Measurements from ENCODE around the gene DDX24. TPM values are rescaled to one million over a fixed set of nuclear protein-coding genes. Genes with fewer than 3 reads are reported as not detected.

Gene DDX24
- total RNA-seq, 2 donors from 2014 or later: 131 to 137 TPM

DNA sequence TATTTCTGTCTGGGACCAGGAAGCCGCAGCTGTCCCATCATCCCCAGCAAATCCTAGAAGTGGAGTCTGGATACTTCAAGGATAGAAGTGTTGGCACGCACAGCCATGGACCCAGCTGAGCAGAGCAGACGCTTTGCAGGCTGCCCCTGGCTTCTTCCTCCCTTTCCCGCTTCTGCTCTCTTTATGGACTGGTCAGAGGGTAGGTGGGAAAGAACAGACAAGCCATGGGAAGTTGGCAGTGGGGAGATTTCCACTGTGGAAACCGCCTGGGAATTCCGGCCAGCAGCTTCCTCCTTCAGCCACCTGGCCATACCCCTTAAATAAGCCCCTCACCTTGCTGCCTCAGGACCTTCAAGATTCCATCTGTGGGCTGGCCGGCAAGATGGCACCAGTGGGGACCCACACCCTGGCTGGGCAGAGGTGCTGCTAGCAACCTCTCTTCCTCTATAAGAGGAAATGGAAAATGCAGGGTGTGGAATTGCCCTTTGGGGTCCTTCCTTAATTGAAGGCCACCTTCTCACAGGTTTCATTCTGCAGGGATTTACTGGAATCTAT, 34.2 kb downstream of the DDX24 start:
- no peak overlapping the region for H3K9ac ChIP-seq (ENCODE audit: extremely low read depth, low read length, poor library complexity, severe bottlenecking)
- TF ChIP-seq, protein P1, sequence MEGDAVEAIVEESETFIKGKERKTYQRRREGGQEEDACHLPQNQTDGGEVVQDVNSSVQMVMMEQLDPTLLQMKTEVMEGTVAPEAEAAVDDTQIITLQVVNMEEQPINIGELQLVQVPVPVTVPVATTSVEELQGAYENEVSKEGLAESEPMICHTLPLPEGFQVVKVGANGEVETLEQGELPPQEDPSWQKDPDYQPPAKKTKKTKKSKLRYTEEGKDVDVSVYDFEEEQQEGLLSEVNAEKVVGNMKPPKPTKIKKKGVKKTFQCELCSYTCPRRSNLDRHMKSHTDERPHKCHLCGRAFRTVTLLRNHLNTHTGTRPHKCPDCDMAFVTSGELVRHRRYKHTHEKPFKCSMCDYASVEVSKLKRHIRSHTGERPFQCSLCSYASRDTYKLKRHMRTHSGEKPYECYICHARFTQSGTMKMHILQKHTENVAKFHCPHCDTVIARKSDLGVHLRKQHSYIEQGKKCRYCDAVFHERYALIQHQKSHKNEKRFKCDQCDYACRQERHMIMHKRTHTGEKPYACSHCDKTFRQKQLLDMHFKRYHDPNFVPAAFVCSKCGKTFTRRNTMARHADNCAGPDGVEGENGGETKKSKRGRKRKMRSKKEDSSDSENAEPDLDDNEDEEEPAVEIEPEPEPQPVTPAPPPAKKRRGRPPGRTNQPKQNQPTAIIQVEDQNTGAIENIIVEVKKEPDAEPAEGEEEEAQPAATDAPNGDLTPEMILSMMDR (conservative IDR thresholded peaks at IDR 0.05): no peak
- H3K27me3 ChIP-seq (ENCODE audit: control insufficient read depth, insufficient read depth, low read length, poor library complexity, severe bottlenecking): no peaks in the 10 kb centered on the region
- no peak overlapping the region for H3K27ac ChIP-seq (ENCODE audit: low read depth, low read length)
- no peaks in the 10 kb centered on the region for H3K9me3 ChIP-seq (ENCODE audit: control insufficient read depth, low read length)
- Mint-ChIP-seq H3K36me3 (ENCODE audit: low read depth) (peaks cover 43% of the 10 kb centered on the region), H3K4me3 (no peak overlapping the region), H3K27me3 (ENCODE audit: insufficient read depth) (no peaks in the 10 kb centered on the region), H3K4me1 (no peaks in the 10 kb centered on the region), H3K27ac (no peak overlapping the region), H3K9me3 (no peaks in the 10 kb centered on the region)
- H3K4me3 ChIP-seq (ENCODE audit: low read length): no peak overlapping the region
- peaks cover 50% of the 10 kb centered on the region for H3K36me3 ChIP-seq (ENCODE audit: control insufficient read depth, insufficient read depth, low read length)
- WGBS, 2 experiments (ENCODE audit: insufficient coverage in 1 of 2, insufficient read length in 1 of 2): 88 to 91% methylated on average over 4 to 7 of the region's 7 CpGs
- peak; percentile 18 for DNase-seq
- no peaks in the 10 kb centered on the region for H3K4me1 ChIP-seq (ENCODE audit: control insufficient read depth, insufficient read depth, low read length)

- H3K27ac ChIP-seq (ENCODE audit: low read depth, low read length): no peak overlapping the region
- no peak overlapping the region for H3K4me3 Mint-ChIP-seq
- peaks cover 38% of the 10 kb centered on the region for H3K36me3 Mint-ChIP-seq (ENCODE audit: low read depth)
- DNase-seq: peak; percentile 17
- TF ChIP-seq, protein P1 (conservative IDR thresholded peaks at IDR 0.05): no peak
- no peaks in the 10 kb centered on the region for H3K9me3 Mint-ChIP-seq
- H3K4me1 ChIP-seq (ENCODE audit: control insufficient read depth, insufficient read depth, low read length): no peaks in the 10 kb centered on the region
- H3K4me3 ChIP-seq (ENCODE audit: low read length): no peak overlapping the region
- H3K9me3 ChIP-seq (ENCODE audit: control insufficient read depth, low read length): no peaks in the 10 kb centered on the region
- H3K27me3 Mint-ChIP-seq (ENCODE audit: insufficient read depth): no peaks in the 10 kb centered on the region
- peaks cover 41% of the 10 kb centered on the region for H3K36me3 ChIP-seq (ENCODE audit: control insufficient read depth, insufficient read depth, low read length)
- no peak overlapping the region for H3K27ac Mint-ChIP-seq
- H3K27me3 ChIP-seq (ENCODE audit: control insufficient read depth, insufficient read depth, low read length, poor library complexity, severe bottlenecking): no peaks in the 10 kb centered on the region
- WGBS, 2 experiments (ENCODE audit: insufficient coverage in 1 of 2, insufficient read length in 1 of 2): 95 to 97% methylated on average over 16 to 19 of the region's 19 CpGs
- no peak overlapping the region for H3K9ac ChIP-seq (ENCODE audit: extremely low read depth, low read length, poor library complexity, severe bottlenecking)
- no peaks in the 10 kb centered on the region for H3K4me1 Mint-ChIP-seq
Observed at GRCh38 chr14:94045563-94046345, 35.2 kb downstream of the DDX24 start.

GRCh38 chr14:94045101-94045500, 35.9 kb downstream of the DDX24 start:
- Mint-ChIP-seq H3K9me3 (no peaks in the 10 kb centered on the region), H3K36me3 (ENCODE audit: low read depth) (peaks cover 35% of the 10 kb centered on the region), H3K27ac (no peak overlapping the region), H3K4me1 (no peaks in the 10 kb centered on the region), H3K4me3 (no peak overlapping the region), H3K27me3 (ENCODE audit: insufficient read depth) (no peaks in the 10 kb centered on the region)
- TF ChIP-seq, protein P1 (conservative IDR thresholded peaks at IDR 0.05): no peak
- Histone ChIP-seq H3K36me3 (ENCODE audit: control insufficient read depth, insufficient read depth, low read length) (peaks cover 34% of the 10 kb centered on the region), H3K4me1 (ENCODE audit: control insufficient read depth, insufficient read depth, low read length) (no peaks in the 10 kb centered on the region), H3K9me3 (ENCODE audit: control insufficient read depth, low read length) (no peaks in the 10 kb centered on the region), H3K4me3 (ENCODE audit: low read length) (no peak overlapping the region), H3K27me3 (ENCODE audit: control insufficient read depth, insufficient read depth, low read length, poor library complexity, severe bottlenecking) (no peaks in the 10 kb centered on the region), H3K27ac (ENCODE audit: low read depth, low read length) (no peak overlapping the region), H3K9ac (ENCODE audit: extremely low read depth, low read length, poor library complexity, severe bottlenecking) (no peak overlapping the region)
- DNase-seq: peak; percentile 20
- 89 to 96% methylated on average over 7 to 8 of the region's 8 CpGs for WGBS, 2 experiments (ENCODE audit: insufficient coverage in 1 of 2, insufficient read length in 1 of 2)

Data from endodermal cell (in vitro differentiated cells).